K562 (cell line): ENCODE measurements around the gene KRT72.

Experiments
- EZH2 ChIP-seq: IDR thresholded peaks from 2 replicates; pipeline ENCODE4 v1.6.1; 2012; ENCODE audit warnings: low read depth, mild to moderate bottlenecking, inconsistent platforms, low read length, borderline replicate concordance
- POLR2AphosphoS5 ChIP-seq: IDR thresholded peaks from 2 replicates; pipeline ENCODE4 v1.6.1; 2011; ENCODE audit warnings: mild to moderate bottlenecking, low read depth, low read length, moderate library complexity; ENCODE audit not compliant: control insufficient read depth, insufficient read depth
- RFX5 ChIP-seq: IDR thresholded peaks from 2 replicates; pipeline ENCODE4 v1.6.1; 2011; ENCODE audit warnings: low read depth, mild to moderate bottlenecking, improper control_type of control experiment, low read length
- ZBTB40 ChIP-seq, 2 experiments: fragments of 450-650 bp in 1 of 2; sonication (generic) in 1 of 2; formaldehyde crosslinking in 1 of 2; IDR thresholded peaks; 2 replicates each; pipeline versions ENCODE4 v1.7.1 to v1.9.0; 2016 to 2022; ENCODE audit warnings: inconsistent platforms in 1 of 2, mild to moderate bottlenecking in 1 of 2, missing genetic modification reagents in 1 of 2
- ZSCAN29 ChIP-seq: fragments of 450-650 bp; IDR thresholded peaks from 2 replicates; pipeline ENCODE4 v1.6.1; 2017
- TF ChIP-seq, protein P1 (sequence below): fragments of 450-650 bp; conservative IDR thresholded peaks from 2 replicates; pipeline ENCODE4 v1.6.1; 2016; ENCODE audit warnings: missing genetic modification characterization, low read depth, mild to moderate bottlenecking, missing compliant biosample characterization, moderate library complexity

DNA sequence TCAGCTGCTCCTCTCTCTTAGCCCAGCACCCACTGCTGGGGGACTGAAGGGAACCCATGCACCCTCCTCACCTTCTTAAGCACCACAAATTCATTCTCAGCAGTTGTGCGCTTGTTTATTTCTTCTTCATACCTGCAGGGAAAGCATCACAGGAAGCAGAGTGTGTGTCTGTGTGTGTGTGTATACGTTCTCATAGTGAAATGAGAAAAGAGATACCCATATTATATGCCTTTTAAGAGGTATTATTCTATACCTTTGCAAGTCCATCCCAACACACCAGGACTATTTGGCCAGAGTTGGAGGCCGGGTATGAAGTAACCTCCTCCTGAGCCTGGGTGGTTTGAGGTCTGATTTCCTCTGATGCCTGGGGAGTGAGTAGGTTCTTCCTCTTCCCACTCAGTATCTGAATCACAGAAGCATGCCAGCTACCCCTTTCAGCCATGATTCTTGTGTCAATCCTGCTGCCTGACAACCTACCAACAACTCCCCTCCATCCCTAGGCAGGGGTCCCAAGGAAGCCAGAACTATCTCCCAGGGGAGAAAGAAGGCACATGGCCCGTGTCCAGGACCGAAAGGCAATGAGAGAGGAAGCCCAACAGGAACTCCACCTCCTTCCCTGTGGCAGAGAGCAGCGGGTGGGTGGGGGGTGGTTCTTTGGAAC lies 14.1 kb upstream of the KRT72 start:
- TF ChIP-seq ZSCAN29 (no peak), POLR2AphosphoS5 (no peak), RFX5 (no peak), ZBTB40 (IDR thresholded peaks at IDR 0.05) (no peak), ZBTB40 (CRISPR knock-in tag; IDR thresholded peaks at IDR 0.05) (no peak), EZH2 (no peak)
- TF ChIP-seq, protein P1, sequence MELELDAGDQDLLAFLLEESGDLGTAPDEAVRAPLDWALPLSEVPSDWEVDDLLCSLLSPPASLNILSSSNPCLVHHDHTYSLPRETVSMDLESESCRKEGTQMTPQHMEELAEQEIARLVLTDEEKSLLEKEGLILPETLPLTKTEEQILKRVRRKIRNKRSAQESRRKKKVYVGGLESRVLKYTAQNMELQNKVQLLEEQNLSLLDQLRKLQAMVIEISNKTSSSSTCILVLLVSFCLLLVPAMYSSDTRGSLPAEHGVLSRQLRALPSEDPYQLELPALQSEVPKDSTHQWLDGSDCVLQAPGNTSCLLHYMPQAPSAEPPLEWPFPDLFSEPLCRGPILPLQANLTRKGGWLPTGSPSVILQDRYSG (tag) = no peak
